H1 (cell line): ENCODE measurements around the gene SART1.

Source experiments
- JUN ChIP-seq: IDR thresholded peaks from 2 replicates; pipeline ENCODE4 v1.6.1; 2011; ENCODE audit warnings: low read depth, mild to moderate bottlenecking, improper control_type of control experiment, low read length
- SAP30 ChIP-seq: fragments of 300-600 bp; sonication (generic); IDR thresholded peaks from 2 replicates; pipeline ENCODE4 v1.7.1; 2012; ENCODE audit warnings: low read length, moderate library complexity, mild to moderate bottlenecking, inconsistent platforms; ENCODE audit not compliant: insufficient read depth, insufficient replicate concordance

DNA sequence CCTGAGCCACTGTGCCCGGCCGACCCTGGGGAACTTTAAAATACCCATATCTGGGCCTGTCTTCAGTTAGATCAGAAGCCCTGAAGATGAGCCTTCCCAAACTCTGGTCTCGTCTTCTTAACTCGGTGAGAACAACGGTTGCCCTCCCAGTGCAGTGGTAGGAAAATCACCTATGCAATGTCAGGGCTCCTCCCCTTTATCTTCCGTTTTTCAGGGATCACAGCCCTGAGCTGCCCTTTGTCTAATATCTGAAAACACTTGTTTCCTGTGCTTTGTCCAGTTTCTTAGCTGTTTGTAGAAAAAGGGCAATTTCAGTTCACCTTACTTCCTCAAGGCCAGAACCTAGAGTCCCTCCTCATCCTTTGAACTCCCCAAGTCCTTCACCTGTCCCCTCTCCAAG is 32.9 kb upstream of the SART1 start:
- no peak for TF ChIP-seq JUN
- no peak for TF ChIP-seq SAP30
